HG03039 (cell line): ENCODE measurements around the gene PKIG.

ENCODE experiments used
- ATAC-seq: cut with Tn5 transposase; IDR thresholded peaks from one replicate; pipeline ENCODE4 v1.9.1; 2021; ENCODE audit warnings: mild to moderate bottlenecking, moderate library complexity; ENCODE audit not compliant: unreplicated experiment

Gene PKIG

DNA sequence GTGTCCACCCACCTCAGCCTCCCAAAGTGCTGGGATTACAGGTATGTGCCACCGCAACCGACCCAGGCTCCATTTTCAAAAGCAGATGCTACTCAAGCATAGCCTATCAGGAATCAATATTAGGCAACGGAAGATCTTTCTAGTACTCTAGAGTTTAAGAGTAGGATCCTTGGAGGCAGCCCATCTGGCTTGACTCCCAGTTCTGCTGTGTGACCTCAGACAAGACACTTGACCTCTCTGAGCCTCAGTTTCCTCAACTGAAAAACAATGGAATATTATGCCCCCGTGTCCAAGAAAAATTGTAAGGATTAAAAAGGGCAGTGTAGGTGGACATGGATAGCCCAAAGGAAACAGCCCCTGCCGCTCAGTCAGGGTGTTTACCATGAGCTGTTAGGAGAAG is 54.7 kb downstream of the PKIG start:
- no peak for ATAC-seq

GRCh38 chr20:44637522-44638372 is 55.4 kb downstream of the PKIG start:
- no peak for ATAC-seq

DNA sequence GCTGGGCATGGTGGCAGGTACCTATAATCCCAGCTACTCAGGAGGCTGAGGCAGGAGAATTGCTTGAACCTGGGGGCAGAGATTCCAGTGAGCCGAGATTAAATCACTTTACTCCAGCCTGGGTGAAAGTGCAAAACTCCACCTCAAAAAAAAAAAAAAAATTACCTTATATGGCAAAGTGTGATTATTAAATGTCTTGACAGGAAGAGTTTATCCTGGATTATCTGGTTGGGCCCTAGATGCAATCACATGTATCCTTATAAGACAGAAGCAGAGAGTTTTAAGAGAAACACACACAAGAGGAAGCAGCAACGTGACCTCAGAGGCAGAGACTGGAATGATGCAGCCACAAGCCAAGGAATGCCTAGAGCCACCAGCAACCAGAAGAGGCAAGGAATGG is 58.1 kb downstream of the PKIG start:
- no peak for ATAC-seq

DNA sequence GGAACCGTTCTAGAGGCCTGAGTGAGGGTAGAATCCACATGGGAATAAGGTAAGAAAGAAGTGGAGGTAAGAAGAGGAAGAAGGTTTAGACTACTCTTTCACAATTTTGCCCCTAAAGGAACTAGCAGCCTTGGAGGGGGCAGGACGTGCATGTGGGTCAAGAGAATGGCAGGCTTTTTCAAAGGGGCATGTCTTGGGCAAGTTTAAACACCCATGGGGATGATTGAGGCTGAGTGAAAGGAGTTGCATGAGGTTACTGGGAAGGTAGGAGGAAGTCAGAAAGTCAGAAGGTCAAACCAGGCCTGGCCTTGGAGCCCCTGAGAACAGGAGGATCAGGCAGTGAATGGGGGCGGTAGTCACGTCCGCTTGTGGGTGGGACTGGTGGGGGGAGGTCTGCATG is 58.9 kb downstream of the PKIG start:
- no peak for ATAC-seq

GRCh38 chr20:44642203-44643153 is 60.1 kb downstream of the PKIG start:
- no peak for ATAC-seq

DNA sequence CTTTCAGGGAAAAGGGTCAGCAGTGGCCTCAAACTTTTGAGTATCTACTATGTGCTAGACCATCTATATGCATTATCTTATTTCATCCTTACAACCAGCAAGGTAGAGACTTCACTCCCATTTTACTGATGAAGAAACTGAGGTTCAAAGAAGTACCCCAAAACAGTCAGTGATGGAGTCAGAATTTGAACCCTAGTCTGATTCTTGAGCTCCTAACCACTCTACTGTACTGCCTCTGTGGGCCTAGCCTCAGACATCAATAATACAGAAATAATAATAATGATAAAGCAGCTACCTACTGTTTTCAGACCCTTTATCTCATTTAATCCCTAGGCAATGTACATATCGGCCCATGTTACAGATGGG is 60.8 kb downstream of the PKIG start:
- ATAC-seq = no peak

- ATAC-seq = no peak
Observed at GRCh38 chr20:44643596-44644229, 61.3 kb downstream of the PKIG start.

GRCh38 chr20:44644230-44644617 is 61.8 kb downstream of the PKIG start:
- no peak for ATAC-seq

DNA sequence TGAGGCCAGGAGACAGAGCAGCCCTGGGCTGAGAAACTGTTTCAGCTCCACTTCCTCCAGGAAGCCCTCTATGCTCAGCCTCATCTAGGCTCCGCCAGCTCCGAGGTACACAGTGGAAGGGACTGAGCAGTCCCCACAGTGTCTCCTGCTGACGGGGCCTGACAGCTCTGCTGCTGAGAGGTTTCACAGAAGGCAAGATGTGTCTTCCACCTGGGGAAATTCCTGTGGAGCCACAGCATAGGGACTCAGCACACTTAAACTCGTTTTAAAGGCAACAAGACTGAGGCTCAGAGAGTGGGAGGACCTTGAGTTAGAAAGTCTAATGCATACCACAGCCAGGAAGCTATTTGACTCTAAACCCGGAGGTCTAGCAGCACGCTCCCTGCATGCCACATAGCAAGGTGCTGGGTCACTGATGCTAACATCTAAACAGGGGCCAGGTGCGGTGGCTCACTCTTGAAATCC is 62.3 kb downstream of the PKIG start:
- ATAC-seq = no peak

- no peak for ATAC-seq
Observed at GRCh38 chr20:44646023-44646640, 63.8 kb downstream of the PKIG start.

- peak; percentile 31 for ATAC-seq
Observed at GRCh38 chr20:44646641-44647274, 64.4 kb downstream of the PKIG start.

DNA sequence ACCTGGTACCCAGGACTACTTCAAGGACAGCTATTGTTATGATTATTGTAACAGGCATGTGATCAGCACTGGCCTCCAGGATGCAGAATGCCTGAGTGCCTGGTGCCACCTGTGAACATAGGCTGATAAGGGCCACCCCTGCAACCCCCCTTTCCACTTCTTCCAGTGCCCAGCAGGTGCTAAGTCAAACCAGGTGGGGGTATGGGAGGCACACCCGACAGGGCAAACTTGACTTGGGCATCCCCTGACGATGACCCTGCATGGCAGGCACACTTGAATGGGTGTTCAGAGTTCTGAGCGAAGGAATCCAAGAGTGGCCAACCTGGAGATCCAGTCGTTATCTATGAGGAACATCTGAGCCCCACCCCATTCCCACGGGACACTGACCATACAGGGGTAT is 65.7 kb downstream of the PKIG start:
- no peak for ATAC-seq

DNA sequence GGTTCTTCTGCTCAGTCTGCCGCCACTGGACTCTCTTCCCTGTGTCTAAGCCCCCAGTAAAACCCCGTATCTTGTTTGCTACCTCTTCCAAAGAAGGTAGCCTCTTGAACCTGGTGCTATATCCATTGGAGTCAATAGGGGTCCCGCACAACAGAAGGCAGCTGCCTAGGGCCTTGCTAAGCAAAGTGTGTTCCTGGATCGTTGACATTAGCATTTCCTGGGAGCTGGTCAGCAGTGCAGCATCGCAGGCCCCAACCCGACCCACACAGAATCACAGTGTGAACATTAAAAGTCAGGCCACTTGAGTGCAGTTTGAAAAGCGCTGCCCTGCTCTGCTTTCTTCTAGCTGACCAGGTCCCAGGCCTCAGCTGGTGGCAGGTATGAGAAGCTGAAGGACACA is 66.2 kb downstream of the PKIG start:
- ATAC-seq = no peak

- no peak for ATAC-seq
Observed at GRCh38 chr20:44649126-44649525, 66.7 kb downstream of the PKIG start.

DNA sequence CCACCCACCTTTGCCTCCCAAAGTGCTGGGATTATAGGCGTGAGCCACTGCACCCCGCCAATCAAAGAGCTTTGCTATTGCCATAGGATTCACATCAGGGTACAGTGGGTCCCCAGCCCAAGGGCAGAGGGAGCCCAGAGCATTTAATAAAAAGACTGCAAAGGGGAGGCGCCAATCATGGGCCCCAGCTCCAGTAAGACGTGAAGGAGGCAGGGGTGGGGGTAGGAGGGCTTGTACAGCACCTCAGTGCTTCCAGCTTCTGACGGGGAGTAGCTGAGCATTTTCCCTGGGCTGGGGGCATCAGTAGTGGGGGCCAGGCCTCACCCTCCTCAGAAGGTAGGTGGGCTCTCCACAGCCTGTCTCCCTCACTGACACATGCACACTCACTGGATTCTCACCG is 67.6 kb downstream of the PKIG start:
- ATAC-seq = no peak

- ATAC-seq = no peak
Observed at GRCh38 chr20:44650771-44651433, 68.5 kb downstream of the PKIG start.

DNA sequence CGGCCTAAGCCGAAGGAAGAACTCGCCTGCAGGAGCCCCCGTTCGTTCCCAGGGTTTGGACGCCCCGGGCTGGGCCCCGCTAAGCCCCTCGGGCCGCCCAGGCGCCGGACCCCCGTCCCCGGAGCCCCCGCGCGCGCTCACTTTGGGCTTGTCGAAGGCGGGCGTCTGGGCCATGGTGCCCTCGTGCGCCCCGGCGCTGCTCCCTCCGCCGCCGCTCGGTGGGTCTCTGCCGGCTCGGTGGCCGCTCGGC is 69.0 kb downstream of the PKIG start:
- no peak for ATAC-seq

DNA sequence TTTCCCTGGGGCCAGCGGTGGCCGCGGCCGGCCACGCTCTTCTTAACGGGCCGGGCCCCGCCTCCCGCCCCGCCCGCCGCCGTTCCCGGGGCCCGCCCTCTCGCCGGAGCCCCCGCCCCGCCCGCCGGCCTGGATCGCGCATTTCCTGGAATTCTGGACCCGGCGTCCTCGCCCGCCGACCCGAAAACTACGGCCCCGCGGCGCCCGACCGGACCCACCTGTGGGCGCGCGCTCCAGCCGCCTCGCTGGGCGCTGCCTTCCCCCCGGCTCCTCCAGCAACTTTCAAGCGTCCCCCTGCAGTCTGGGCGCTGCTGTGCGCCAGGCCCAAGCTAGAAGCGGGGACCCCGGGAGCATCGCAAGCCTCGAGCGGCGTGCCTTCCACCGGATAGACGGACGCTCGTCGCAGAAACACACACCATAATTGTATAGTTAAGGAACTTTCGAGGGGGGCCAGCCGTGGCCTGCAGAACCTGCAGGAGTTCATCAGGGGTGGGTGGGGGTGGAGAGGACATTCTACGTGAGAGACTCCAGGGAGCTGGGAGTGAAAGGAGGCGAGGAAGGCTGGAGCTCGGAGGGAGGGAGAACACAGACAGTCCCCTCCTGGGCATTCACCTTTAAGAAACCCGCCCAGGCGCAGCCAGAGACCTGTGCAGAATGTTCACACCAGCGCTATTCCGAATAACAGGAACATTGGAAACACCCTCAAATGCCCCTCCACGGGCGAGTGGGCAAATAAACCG is 69.5 kb downstream of the PKIG start, which contains the start of gene ADA:
ADA (minus strand) TSS at position 16 of the 740 bp plus-strand sequence. CDS start 92 bp downstream, outside the sequence.
- ATAC-seq = no peak

GRCh38 chr20:44653546-44653945 is 71.2 kb downstream of the PKIG start:
- no peak for ATAC-seq
